Suppressor macrophage treated with lipopolysaccharide for 4 hours (primary cell): ENCODE results near the gene DENND4B.

Source experiments
- DNase-seq: peaks from one replicate; pipeline ENCODE4 v3.0.0-alpha.2; 2020

DENND4B gene

GRCh38 chr1:153945131-153945794 lies 1.3 kb downstream of the DENND4B start:
- DNase-seq: peak; percentile 88

- DNase-seq: no peak
Measured at GRCh38 chr1:153944827-153945117, 1.7 kb downstream of the DENND4B start.

- DNase-seq: peak; percentile 85
Measured at GRCh38 chr1:153944005-153944826, 2.3 kb downstream of the DENND4B start.

- no peak for DNase-seq
Measured at GRCh38 chr1:153942766-153943549, 3.6 kb downstream of the DENND4B start.

- no peak for DNase-seq
Measured at GRCh38 chr1:153941826-153942725, 4.4 kb downstream of the DENND4B start.

- no peak for DNase-seq
Measured at GRCh38 chr1:153940756-153941155, 5.8 kb downstream of the DENND4B start.

- no peak for DNase-seq
Measured at GRCh38 chr1:153939476-153939875, 7.0 kb downstream of the DENND4B start.

- DNase-seq: no peak
Measured at GRCh38 chr1:153938996-153939395, 7.5 kb downstream of the DENND4B start.

GRCh38 chr1:153937331-153937730 lies 9.2 kb downstream of the DENND4B start:
- no peak for DNase-seq

- DNase-seq: no peak
Measured at GRCh38 chr1:153936011-153936802, 10.3 kb downstream of the DENND4B start.

- DNase-seq: no peak
Measured at GRCh38 chr1:153934746-153935145, 11.8 kb downstream of the DENND4B start.

GRCh38 chr1:153933955-153934354 lies 12.6 kb downstream of the DENND4B start:
- DNase-seq: no peak

GRCh38 chr1:153933430-153933829 lies 13.1 kb downstream of the DENND4B start:
- no peak for DNase-seq

GRCh38 chr1:153932156-153933131 lies 14.1 kb downstream of the DENND4B start:
- no peak for DNase-seq

GRCh38 chr1:153929981-153930948 lies 16.3 kb downstream of the DENND4B start:
- DNase-seq: no peak

- no peak for DNase-seq
Measured at GRCh38 chr1:153929426-153929825, 17.1 kb downstream of the DENND4B start.

- DNase-seq: no peak
Measured at GRCh38 chr1:153928791-153929341, 17.7 kb downstream of the DENND4B start.

GRCh38 chr1:153928245-153928644 lies 18.3 kb downstream of the DENND4B start:
- no peak for DNase-seq

- DNase-seq: no peak
Measured at GRCh38 chr1:153926405-153926804, 20.1 kb downstream of the DENND4B start.
